ENCODE data around the gene GALNTL6.

GALNTL6 gene

DNA sequence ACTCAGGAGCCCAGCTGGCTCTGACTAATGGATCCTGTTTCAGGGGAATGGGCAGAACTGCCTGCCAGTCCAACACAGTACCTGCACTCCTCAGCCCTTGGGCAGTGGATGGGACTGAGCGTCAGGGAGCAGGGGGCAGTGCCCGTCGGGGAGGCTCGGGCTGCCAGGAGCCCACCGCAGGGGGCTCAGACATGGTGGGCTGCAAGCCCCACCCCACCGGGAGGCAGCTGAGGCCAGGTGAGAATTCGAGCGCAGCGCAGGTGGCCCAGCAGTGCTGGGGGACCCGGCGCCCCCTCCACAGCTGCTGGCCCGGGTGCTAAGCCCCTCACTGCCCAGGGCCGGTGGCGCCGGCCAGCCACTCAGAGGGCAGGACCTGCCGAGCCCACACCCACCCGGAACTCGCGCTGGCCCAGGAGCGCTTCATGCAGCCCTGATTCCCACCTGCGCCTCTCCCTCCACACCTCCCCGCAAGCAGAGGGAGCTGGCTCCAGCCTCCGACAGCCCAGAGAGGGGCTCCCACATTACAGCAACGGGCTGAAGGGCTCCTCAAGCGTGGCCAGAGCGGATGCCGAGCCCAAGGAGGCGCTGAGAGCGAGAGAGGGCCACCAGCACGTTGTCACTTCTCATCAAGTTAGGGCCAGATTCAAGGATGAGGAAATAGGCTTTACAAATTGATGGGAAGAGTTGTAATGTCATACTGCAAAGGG is 668.8 kb downstream of the GALNTL6 start:
- no peak overlapping the region for H3K27ac ChIP-seq
- TF ChIP-seq, protein P1, sequence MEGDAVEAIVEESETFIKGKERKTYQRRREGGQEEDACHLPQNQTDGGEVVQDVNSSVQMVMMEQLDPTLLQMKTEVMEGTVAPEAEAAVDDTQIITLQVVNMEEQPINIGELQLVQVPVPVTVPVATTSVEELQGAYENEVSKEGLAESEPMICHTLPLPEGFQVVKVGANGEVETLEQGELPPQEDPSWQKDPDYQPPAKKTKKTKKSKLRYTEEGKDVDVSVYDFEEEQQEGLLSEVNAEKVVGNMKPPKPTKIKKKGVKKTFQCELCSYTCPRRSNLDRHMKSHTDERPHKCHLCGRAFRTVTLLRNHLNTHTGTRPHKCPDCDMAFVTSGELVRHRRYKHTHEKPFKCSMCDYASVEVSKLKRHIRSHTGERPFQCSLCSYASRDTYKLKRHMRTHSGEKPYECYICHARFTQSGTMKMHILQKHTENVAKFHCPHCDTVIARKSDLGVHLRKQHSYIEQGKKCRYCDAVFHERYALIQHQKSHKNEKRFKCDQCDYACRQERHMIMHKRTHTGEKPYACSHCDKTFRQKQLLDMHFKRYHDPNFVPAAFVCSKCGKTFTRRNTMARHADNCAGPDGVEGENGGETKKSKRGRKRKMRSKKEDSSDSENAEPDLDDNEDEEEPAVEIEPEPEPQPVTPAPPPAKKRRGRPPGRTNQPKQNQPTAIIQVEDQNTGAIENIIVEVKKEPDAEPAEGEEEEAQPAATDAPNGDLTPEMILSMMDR (conservative IDR thresholded peaks at IDR 0.05), result no peak

DNA sequence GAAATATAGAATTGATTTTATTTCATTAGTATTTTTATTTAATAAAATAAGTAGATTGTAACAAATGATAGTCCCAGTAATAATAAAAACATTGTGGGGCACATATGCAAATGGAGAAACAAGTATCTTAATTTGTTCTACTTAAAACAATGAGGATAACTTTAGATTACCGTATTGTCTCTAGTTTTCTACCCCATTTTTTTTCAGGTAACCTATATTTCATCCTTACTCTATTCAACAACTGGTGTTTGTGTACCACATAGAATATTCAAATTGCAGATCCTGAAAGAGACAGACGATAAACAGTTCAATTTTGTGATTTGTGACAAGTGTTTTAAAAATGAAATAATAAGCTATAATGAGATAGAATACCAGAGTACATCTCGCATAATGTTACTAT is 671.8 kb downstream of the GALNTL6 start:
- TF ChIP-seq, protein P1 (conservative IDR thresholded peaks at IDR 0.05), result no peak
- H3K27ac ChIP-seq, result no peak overlapping the region

DNA sequence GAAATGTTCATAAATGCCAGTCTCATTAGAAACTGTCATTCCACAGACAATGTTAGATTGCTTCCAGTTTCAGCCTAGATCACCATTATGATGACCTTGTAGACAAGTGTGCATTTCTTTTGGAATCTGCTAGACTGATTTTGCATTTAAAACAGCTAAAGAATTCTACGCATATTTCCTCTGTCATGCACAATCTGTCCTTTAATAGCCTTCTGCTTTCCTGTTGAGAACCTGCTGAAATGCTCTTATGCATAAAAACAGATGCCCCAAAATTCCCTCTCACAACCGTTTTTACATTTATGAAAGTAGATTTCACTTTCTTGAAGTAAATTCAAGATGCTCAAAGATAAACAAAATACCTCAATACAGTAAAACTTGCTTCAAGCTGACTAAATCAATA is 673.3 kb downstream of the GALNTL6 start:
- H3K27ac ChIP-seq, result no peak overlapping the region
- TF ChIP-seq, protein P1 (conservative IDR thresholded peaks at IDR 0.05), result no peak

DNA sequence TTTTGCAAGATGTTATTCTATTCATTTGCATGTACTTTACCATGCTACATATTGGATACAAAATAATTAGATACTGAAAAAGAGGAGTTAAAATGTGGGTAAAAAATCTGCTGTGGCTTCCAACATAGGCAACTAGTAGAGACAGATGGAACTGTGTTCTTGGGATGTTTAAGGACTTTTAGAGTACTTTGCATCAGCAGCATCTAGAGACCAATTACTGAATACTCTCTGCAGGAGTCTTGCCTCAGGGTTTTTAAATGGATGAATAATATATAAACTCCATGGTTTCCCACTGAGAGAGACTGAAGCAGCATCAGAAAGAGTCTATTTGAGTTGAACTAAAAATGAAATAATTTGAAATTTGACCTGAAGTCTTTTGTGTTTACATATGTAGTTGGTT is 676.7 kb downstream of the GALNTL6 start:
- no peak overlapping the region for H3K27ac ChIP-seq
- TF ChIP-seq, protein P1 (conservative IDR thresholded peaks at IDR 0.05), result no peak

DNA sequence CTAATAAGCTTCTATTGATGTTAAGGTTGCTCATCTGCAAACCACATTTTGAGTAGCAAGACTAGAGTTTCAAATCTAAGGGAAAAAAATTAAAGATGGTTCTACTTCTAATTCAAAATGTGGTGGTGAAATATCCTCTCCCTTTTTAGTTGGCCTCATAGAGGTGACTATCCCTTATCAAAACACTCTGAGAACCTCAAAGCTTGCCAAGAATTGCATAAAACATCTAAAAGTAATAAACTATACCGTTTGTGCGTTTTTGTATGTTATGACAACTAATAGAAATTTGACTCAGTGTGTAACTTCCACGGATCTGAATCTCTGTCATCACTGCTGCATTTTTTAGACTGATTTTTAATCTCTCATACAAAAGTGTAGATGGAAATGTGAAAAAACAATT is 682.6 kb downstream of the GALNTL6 start:
- no peak overlapping the region for H3K27ac ChIP-seq
- TF ChIP-seq, protein P1 (conservative IDR thresholded peaks at IDR 0.05), result no peak

DNA sequence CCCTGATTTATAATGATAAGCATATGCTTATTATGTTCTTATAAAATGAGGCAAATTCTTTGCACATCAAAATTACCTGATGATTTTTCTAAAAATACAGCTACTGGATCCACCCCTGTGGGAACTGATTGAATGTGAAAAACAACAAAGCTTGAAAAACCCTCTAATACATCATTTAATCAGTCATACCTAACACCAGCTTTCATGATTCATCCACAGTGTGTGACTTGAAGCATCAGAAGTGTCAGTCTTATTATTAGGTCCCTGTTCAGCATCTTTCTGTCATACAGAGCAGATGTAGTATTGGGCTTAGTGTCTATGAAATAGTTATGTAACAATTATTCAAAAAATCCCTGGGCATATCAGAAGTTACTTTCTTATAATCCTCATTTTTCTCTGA is 684.1 kb downstream of the GALNTL6 start:
- TF ChIP-seq, protein P1 (conservative IDR thresholded peaks at IDR 0.05), result no peak

DNA sequence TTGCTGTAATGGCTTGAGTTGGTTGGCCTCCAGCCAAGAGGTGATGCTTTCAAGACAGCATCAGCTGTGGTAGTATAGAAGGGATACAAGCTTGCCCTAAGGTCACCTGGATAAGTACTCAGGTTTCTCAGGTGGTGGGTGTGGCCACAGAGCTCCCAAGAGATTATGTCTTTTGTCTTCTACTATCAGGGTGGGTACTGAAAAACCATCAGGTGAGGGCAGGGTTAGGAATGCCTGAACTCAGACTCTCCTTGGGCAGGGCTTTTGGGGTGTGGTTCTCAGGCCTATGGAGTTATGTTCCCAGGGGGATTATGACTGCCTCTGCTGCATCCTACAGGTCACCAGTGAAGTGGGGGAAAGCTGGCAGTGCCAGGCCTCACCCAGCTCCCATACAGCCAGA is 700.8 kb downstream of the GALNTL6 start:
- H3K27ac ChIP-seq, result no peak overlapping the region
- TF ChIP-seq, protein P1 (conservative IDR thresholded peaks at IDR 0.05), result no peak

More for the DNA sequence above, 684.1 kb downstream of the GALNTL6 start:
- H3K27ac ChIP-seq, result no peak overlapping the region

Measured in VCaP (cell line).